T-helper 2 cell treated with Interferon-gamma antibody and Interleukin-4, amounts not matched to agents 5 μg/mL and 100 μg/mL, for 36 hours (primary cell): ENCODE results near the gene PMS1.
"Not testable (repeated sequence)": the region's sequence is repeated elsewhere in the genome, so short reads cannot be mapped to it uniquely, and the experiment has no call there.

Experiments
- DNase-seq: peaks from one replicate; pipeline ENCODE4 v3.0.0; 2021; ENCODE audit warnings: low spot score
- H3K27ac Mint-ChIP-seq: one replicate; pipeline ENCODE4 v1.8.0; 2021; ENCODE audit warnings: mild to moderate bottlenecking, mixed read lengths
- H3K27me3 Mint-ChIP-seq: one replicate; pipeline ENCODE4 v1.8.0; 2021; ENCODE audit warnings: low read depth, mixed read lengths
- H3K36me3 Mint-ChIP-seq: one replicate; pipeline ENCODE4 v1.8.0; 2021; ENCODE audit warnings: low read depth, mixed read lengths
- H3K4me1 Mint-ChIP-seq: one replicate; pipeline ENCODE4 v1.8.0; 2021; ENCODE audit warnings: low read depth, mixed read lengths
- H3K4me3 Mint-ChIP-seq: one replicate; pipeline ENCODE4 v1.8.0; 2022; ENCODE audit warnings: mild to moderate bottlenecking, moderate library complexity, mixed read lengths
- H3K9me3 Mint-ChIP-seq: one replicate; pipeline ENCODE4 v1.8.0; 2021; ENCODE audit warnings: mixed read lengths

PMS1 gene

DNA sequence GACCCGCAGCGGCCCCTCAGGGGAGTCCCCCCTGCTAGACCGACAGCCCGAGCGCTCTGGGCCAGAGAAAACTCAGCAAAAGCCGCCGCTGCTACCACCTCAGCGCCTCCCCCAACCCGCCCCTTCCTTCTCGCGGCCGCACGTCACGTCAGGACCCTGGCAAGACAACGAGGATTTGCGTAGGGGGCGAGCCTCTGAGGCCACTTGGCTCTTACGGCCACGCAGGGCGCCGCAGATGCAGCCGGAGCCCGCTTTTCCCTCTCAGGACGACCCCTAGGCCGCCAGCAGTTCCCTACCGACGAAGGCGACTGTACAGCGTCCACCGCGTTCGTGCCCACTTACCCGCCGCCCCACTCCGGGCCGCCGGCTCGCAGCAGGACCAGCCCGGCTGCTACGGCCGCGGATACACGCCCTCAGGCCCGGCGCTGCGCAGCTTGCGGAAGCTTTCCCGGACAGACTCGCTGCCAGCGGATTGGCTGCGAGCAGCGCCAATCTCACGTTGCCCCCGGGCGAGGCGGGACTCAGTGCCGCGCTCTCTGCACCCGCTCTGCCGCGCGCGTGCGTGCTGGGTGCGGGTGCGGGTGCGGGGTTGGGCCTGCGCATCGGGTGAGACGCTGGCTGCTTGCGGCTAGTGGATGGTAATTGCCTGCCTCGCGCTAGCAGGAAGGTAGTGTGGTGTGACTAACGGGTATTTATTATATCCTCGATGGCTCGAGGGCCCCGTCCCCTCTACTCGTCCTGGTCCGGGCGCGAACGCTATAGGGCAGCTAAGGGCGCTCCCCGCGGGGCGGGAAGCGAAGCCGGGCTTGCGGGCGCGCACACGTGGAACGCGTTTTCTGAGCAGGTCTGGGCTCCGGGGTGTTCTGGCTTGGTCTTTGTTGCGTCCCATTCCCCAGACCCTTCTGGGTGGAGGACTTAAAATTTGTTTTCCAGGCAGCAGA is at the start of gene PMS1, which contains the start of gene ORMDL1:
Gene PMS1, plus strand, starts transcription at position 524 of the 941 bp plus-strand sequence. CDS start 7,360 bp downstream, outside the sequence.
Gene ORMDL1, minus strand, starts transcription at position 413 of the 941 bp plus-strand sequence. CDS start 1,744 bp downstream, outside the sequence.
- peak within 1 kb of the TSS; percentile 81 for H3K4me3 Mint-ChIP-seq
- no peaks in the 10 kb centered on the region for H3K9me3 Mint-ChIP-seq
- H3K4me1 Mint-ChIP-seq, result peaks cover 46% of the 10 kb centered on the region
- peak; percentile 96 for DNase-seq
- H3K36me3 Mint-ChIP-seq, result peaks cover 40% of the 10 kb centered on the region
- peak within 1 kb of the TSS; percentile 87 for H3K27ac Mint-ChIP-seq
- no peaks in the 10 kb centered on the region for H3K27me3 Mint-ChIP-seq

DNA sequence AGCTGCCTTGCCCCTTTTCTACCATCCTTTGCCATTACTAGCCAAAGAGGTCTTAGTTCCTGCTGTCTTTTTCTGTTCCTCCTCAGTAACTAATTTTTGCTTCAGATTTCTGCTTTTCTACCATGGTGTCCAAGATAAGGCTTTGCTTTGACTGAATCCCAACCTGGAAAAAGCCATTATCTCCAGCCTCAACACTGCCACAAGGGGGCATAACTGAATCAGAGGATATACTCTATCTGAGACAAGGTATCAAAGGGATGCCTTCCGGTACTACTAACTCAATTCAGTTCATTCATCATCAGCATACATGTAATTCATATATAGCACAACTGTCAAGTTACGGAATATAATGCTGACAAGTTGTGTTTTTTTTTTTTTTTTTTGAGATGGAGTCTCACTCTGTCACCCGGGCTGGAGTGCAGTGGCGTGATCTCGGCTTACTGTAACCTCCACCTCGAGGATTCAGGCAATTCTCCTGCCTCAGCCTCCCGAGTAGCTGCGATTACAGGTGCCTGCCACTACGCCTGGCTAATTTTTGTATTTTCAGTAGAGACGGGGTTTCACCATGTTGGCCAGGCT is 33.1 kb upstream of the PMS1 start:
- peaks cover 4% of the 10 kb centered on the region for H3K36me3 Mint-ChIP-seq
- H3K27ac Mint-ChIP-seq, result no peak overlapping the region
- no peaks in the 10 kb centered on the region for H3K9me3 Mint-ChIP-seq
- H3K4me1 Mint-ChIP-seq, result no peaks in the 10 kb centered on the region
- no peak overlapping the region for H3K4me3 Mint-ChIP-seq
- H3K27me3 Mint-ChIP-seq, result no peaks in the 10 kb centered on the region
- DNase-seq, result no peak

DNA sequence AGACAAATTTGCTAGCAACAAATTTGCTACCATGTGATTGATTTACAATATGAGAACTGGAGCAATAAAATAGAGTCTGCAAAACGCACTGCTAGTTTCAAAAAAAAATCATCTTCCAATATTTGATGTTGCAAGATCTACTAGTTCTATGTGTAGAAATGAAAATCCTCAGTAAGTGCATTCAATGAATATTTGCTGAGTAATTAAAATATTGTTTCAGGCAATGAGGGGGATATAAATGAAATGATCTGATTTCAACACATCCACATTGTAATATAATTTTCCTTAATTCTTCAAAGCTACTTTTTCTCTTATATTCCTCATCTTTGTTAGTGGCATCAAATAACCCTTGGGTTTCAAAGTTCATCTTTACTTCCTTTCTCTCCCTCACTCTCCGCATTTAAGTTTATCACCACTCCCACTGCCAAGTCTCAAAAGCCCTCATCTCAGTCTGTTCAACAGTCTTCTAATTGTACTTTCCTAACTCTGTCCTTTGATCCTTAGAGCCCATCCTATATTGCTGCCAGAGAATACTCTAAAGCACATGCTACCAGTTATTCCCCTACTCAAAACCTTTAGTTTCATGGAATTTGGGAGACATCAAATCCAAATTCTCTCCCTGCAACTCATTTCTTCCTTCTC is 27.8 kb upstream of the PMS1 start:
- Mint-ChIP-seq H3K27me3 (no peaks in the 10 kb centered on the region), H3K36me3 (peaks cover 1% of the 10 kb centered on the region), H3K4me1 (no peaks in the 10 kb centered on the region), H3K27ac (no peak overlapping the region), H3K9me3 (no peaks in the 10 kb centered on the region), H3K4me3 (no peak overlapping the region)
- DNase-seq, result no peak

DNA sequence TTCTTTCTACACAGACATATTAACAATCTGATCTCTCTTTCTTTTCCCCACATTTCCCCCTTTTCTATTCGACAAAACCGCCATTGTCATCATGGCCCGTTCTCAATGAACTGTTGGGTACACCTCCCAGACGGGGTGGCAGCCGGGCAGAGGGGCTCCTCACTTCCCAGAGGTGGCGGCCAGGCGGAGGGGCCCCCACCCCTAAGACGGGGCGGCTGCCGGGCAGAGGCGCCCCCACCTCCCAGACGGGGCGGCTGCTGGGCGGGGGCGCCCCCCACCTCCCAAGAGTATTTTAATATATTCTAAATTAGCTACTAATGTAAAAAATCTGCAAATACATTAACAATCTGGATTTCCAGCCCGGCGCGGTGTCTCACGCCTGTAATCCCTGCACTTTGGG is 24.1 kb upstream of the PMS1 start:
- not testable (repeated sequence) for H3K9me3 Mint-ChIP-seq, DNase-seq, H3K27ac Mint-ChIP-seq, H3K27me3 Mint-ChIP-seq, H3K36me3 Mint-ChIP-seq, H3K4me3 Mint-ChIP-seq
- H3K4me1 Mint-ChIP-seq, result peaks cover 10% of the 10 kb centered on the region

DNA sequence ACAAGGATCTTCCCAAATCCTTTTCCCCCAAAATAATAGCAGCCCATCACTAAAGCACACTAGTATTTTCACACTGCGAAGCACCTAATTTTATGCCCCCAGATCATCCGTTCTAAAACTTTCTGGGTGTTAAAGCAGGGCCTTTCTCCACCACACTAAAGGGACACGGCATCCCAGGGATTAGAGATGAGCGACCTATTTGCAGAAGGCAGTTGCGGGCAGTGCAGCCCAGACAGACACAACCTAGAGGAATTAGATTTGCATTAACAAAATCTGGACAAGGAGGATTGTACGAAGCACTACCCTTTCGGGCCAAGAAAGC is 22.1 kb upstream of the PMS1 start:
- Mint-ChIP-seq H3K4me1 (peaks cover 10% of the 10 kb centered on the region), H3K9me3 (no peaks in the 10 kb centered on the region), H3K36me3 (peaks cover 14% of the 10 kb centered on the region), H3K27me3 (no peaks in the 10 kb centered on the region), H3K4me3 (peak overlapping the region; percentile 95), H3K27ac (peak overlapping the region; percentile 98)
- no peak for DNase-seq

DNA sequence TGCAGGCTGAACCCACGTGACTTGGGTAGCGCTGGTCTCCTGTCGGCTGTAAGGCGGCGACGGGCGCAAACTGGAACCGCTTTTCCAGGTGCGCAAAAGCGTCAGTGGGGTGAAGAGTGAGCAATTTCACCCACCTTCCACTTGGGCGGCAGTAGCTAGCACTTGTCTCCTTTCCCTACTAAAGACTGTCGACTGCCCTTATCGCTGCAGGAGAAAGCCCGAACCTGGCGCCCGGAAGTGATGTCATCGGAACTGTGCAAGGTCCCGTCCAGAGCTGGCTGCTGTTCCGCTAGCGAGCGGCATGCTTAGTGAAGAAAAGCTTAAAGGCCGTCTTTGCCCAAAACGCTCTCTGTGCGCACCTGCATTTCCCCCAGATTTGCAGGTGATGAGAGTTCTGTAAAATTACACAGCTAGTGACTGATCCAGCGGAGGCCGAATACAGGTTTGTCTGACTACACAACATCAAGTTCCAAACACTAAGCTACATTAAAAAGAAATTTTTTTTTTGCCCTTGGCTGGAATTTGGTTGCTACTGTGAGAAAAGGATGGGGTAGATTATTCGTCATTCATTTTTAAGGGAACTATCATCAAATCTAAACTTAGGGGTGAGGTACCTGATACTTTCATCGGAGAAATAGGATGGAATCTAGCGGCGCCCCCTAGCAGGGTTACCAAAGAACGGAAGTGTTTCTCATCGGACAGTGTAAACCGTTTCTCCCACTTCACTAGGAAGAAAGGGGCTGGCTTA is 21.5 kb upstream of the PMS1 start, which contains the start of gene OSGEPL1:
Gene OSGEPL1, minus strand, starts transcription at position 242 of the 748 bp plus-strand sequence. CDS start 1,152 bp downstream, outside the sequence.
- Mint-ChIP-seq H3K27me3 (no peaks in the 10 kb centered on the region), H3K36me3 (peaks cover 15% of the 10 kb centered on the region), H3K4me1 (peaks cover 10% of the 10 kb centered on the region), H3K4me3 (peak within 1 kb of the TSS; percentile 95), H3K9me3 (no peaks in the 10 kb centered on the region), H3K27ac (peak within 1 kb of the TSS; percentile 98)
- DNase-seq, result peak; percentile 90

DNA sequence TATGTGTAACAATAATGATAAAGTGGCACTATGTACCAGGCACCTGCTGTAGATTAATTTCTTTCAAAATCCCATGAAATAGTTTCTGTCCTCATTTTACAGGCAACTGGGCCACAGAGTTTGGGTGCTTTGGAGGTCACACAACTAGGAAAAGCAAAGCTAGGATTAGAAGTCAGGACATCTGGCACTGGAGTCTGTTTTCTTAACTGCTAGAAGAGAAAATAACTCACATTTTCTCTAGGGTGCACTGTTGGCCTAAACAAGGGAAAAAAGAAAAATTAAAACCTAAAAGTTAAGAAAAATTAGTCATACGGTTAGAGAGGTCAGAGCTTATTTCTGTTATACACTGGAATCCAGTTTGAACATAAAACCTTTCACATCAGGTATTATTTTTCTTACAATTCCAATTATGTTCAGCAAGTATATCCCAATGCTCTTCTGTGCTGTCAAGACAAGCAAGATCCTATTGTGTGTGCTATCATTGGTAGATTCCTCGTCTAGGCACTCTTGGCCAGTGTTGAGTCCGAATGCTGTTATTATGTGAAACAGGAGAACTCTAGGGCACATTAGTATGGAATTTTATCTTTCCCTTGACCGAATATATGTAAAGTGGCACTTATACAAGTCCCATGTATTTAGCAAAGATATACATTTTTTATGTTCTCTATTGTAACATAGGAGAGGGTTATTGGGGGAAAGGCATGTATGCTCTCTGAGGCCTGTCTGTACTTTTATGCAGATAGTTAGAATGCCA is 20.2 kb upstream of the PMS1 start:
- peaks cover 21% of the 10 kb centered on the region for H3K36me3 Mint-ChIP-seq
- no peak overlapping the region for H3K27ac Mint-ChIP-seq
- no peak for DNase-seq
- H3K4me3 Mint-ChIP-seq, result peak overlapping the region; percentile 95
- no peaks in the 10 kb centered on the region for H3K9me3 Mint-ChIP-seq
- H3K4me1 Mint-ChIP-seq, result peaks cover 10% of the 10 kb centered on the region
- H3K27me3 Mint-ChIP-seq, result no peaks in the 10 kb centered on the region

DNA sequence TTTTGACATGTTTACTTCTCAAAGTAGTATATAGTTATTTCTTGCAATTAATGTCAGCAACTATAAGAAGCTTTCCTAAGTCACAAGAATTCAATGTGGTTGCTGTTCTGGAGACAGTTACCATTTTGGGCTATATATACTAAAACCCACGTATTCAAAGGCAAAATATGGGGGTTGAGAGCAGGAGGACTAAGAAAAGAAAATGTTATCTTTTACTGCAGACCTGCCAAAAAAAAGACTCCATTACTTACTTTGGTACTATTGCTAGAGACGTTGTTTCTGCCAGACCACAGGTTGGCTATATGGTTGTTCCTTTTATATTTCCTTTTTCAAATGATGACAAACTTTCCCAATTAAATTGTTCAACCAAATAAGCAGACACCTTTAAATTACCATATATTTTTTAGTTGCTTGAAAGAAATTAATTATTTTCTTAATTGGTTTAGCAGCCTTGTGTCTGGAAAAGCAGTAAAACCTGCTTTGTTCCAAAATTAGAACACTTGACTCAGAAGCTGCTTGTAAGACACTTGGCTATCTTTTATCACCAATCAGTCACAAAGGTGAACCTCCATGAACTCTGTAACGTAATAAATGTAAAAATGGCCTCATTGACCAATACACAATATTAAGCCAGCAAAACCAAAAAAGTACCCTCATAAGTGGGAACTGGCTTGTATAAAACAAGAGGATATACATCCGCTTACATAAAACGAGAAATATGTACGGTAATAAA is 13.5 kb upstream of the PMS1 start:
- no peak for DNase-seq
- Mint-ChIP-seq H3K36me3 (peaks cover 57% of the 10 kb centered on the region), H3K4me3 (no peak overlapping the region), H3K4me1 (peaks cover 2% of the 10 kb centered on the region), H3K9me3 (no peaks in the 10 kb centered on the region), H3K27me3 (no peaks in the 10 kb centered on the region), H3K27ac (no peak overlapping the region)

DNA sequence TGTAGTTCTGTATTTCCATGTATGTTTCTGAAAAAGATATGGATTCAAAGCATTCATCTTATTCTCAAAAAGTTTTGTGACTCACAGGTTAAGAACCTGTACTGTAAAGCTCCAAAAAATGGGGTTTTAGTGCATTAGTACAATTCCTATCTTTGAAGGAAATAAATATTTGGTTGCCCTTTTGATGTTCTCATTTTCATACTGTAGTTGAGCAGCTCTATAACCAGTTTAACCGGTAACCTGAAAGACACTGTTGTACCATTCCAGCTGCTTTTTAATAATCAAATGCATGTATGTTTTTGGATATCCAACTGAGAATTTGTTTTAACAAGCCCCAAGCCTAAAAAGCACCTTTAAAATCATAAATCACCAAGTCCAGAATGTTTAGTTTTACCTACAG is 12.0 kb upstream of the PMS1 start:
- Mint-ChIP-seq H3K9me3 (no peaks in the 10 kb centered on the region), H3K36me3 (peaks cover 48% of the 10 kb centered on the region), H3K27me3 (no peaks in the 10 kb centered on the region), H3K27ac (no peak overlapping the region), H3K4me3 (no peak overlapping the region), H3K4me1 (peaks cover 3% of the 10 kb centered on the region)
- DNase-seq, result no peak

DNA sequence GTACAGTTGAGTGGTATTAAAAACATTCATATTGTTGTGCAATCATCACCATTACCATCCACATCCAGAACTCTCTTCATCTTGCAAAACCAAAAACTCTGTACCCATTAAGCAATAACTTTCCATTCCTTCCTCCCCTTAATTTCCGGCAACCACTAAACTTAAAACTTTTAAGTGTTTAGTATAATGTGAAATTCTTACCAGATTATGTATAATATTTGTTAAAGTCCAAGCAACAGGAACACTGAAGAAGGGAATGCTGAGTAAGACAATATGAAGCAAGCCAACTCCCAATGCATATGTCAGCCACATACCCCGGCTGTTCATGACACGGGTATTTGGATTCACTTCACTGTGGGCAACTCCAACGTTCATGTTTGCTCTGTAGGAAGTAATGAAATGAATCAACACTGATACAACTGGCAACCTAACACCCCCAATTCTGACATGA is 2.0 kb upstream of the PMS1 start:
- H3K36me3 Mint-ChIP-seq, result peaks cover 45% of the 10 kb centered on the region
- no peaks in the 10 kb centered on the region for H3K27me3 Mint-ChIP-seq
- no peak for DNase-seq
- peak overlapping the region; percentile 79 for H3K27ac Mint-ChIP-seq
- no peaks in the 10 kb centered on the region for H3K9me3 Mint-ChIP-seq
- peaks cover 44% of the 10 kb centered on the region for H3K4me1 Mint-ChIP-seq
- H3K4me3 Mint-ChIP-seq, result peak overlapping the region; percentile 81

DNA sequence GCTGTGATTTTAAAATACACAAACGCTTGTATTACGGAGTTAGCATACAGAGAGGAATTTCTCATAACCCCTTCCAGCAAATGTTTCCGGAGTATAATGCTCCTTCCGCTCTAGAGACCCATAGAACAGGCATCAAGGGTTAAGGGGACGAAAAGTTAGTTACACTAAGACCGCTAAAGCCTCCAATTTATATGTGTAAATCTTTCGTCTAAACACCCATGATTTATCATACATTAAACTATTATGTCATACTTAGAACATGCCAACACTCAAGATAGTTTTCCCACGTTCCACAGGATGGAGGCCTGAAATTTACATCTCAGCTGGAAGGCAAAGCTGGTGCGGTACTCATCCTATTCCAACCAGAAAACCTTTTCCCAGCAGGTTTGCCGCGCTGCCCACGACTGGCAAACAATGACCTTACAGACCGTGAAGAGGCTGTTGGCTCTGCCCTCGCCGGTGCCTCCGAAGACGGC is 761 bp upstream of the PMS1 start:
- Mint-ChIP-seq H3K9me3 (no peaks in the 10 kb centered on the region), H3K4me3 (peak overlapping the region; percentile 81), H3K36me3 (peaks cover 47% of the 10 kb centered on the region), H3K4me1 (peaks cover 49% of the 10 kb centered on the region), H3K27ac (peak overlapping the region; percentile 87), H3K27me3 (no peaks in the 10 kb centered on the region)
- no peak for DNase-seq

DNA sequence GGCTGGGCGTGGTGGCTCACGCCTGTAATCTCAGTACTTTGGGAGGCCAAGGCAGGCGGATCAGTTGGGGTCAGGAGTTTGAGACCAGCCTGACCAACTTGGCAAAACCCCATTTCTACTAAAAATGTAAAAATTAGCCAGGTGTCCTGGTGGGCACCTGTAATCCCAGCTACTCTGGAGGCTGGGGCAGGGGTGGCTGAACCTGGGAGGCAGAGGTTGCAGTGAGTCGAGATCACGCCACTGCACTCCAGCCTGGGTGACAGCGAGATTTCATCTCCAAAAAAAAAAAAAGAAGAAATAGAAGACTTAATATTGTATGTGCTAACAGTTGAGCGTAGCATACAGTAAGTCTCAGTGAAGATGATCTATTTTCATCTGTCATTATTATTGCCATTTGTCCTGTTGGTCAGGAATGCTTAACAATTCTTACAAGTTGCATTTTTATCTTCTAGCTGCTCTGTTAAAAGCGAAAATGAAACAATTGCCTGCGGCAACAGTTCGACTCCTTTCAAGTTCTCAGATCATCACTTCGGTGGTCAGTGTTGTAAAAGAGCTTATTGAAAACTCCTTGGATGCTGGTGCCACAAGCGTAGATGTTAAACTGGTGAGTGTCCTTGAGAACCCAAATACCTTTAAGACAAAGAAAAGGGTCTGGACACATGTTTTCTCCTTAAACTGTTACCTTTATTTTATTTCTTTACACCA is 7.2 kb downstream of the PMS1 start:
- Mint-ChIP-seq H3K9me3 (no peaks in the 10 kb centered on the region), H3K4me3 (peak overlapping the region; percentile 33), H3K27ac (no peak overlapping the region), H3K36me3 (peaks cover 35% of the 10 kb centered on the region), H3K27me3 (no peaks in the 10 kb centered on the region), H3K4me1 (peaks cover 22% of the 10 kb centered on the region)
- DNase-seq, result no peak
